A549 treated with AZD9567 at 1 μM for 4 hours (cell line): ENCODE measurements around the gene TMEM184A. TPM values are rescaled to one million over a fixed set of nuclear protein-coding genes. Genes with fewer than 3 reads are reported as not detected.

Source experiments
- total RNA-seq: library from RNA; stranded (reverse); fragments of 200-300 nt; extraction: Qiagen RNA extraction; gene quantifications from 5 replicates; pipeline ENCODE4 v1.2.3, GENCODE V29; 2022; ENCODE audit not compliant: insufficient read depth

The TMEM184A gene
- total RNA-seq: 5.8 to 8.4 TPM (median 8.3 TPM) in 5 replicates

DNA sequence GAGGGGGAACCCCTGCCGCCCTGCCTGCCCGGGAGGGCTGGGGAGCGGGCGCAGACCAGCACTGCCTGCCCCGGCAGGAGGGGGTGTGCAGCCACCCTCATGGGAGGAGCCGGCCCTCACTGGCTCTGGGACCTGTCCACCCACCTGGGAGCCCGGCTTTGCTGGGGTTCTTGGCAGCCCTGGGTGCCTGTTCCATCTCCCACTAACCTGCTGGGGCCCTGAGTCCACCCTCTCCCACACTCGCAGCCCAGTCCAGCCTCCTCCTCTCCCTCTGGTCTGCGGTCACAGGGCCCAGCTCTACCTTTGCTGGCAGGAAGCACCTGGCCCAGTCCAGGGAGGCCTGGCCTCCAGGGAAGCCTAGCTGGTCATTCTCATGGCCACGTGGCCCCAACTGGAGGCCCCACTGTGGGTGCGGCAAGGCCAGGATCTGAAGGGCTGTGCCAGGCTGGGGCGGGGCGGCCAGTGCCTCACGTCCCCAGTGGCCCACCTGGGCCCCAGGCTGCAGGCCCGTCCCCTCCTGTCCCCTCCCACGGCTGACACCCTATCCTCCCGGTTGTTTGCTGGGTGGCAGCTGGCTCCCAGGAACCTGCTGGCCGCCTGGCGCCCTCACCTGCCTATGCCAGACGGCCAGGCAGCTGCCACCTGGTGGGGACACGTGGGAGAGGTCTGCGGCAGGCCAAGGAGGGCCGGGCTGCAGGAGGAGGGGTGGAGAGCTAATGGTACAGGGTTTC, at the start of gene TMEM184A:
Gene TMEM184A, minus strand, starts transcription at position 393 of the 731 bp plus-strand sequence. CDS start 721 bp downstream, outside the sequence.

DNA sequence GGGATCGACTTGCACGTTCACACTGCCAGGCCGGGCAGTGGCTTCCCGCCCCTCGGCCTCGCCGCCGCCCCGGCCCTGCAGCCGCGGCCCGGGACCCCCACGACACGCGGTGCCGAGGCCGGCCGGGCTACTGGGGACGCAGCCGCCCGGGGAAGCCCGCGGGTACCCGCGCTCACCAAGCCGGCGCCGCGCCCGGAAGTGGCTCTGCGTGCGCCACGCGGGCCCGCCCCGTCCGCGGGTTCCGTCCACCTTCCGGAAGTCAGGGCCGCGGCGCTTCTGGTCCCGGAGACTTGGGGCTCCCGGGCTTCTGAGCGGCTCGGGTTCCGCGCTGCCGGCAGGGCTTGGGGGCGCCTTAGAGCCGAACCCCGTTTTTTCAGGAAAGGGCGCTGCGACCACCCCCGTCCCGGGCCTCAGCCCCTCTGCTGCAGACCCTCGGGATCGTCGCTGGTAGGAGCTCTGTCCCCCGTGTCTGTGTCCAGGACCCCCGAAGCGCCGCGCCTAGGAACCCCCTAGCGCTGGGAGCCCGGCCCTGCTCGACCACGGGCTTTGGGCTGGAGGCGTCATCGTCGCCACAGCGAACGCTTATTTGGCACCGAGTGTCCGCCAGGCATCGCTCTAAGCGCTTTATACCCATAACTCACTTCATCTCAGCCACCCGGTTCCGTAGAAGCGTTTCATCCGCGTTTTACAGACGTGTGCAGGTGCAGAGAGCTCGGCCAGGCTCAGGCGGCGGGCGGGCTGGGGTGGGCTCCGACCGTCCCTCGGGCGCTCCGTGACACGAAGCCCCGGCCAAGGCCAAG, 14.0 kb upstream of the TMEM184A start, which contains the start of gene PSMG3:
Gene PSMG3, minus strand, starts transcription at position 200 of the 800 bp plus-strand sequence. CDS start 693 bp downstream, outside the sequence.

DNA sequence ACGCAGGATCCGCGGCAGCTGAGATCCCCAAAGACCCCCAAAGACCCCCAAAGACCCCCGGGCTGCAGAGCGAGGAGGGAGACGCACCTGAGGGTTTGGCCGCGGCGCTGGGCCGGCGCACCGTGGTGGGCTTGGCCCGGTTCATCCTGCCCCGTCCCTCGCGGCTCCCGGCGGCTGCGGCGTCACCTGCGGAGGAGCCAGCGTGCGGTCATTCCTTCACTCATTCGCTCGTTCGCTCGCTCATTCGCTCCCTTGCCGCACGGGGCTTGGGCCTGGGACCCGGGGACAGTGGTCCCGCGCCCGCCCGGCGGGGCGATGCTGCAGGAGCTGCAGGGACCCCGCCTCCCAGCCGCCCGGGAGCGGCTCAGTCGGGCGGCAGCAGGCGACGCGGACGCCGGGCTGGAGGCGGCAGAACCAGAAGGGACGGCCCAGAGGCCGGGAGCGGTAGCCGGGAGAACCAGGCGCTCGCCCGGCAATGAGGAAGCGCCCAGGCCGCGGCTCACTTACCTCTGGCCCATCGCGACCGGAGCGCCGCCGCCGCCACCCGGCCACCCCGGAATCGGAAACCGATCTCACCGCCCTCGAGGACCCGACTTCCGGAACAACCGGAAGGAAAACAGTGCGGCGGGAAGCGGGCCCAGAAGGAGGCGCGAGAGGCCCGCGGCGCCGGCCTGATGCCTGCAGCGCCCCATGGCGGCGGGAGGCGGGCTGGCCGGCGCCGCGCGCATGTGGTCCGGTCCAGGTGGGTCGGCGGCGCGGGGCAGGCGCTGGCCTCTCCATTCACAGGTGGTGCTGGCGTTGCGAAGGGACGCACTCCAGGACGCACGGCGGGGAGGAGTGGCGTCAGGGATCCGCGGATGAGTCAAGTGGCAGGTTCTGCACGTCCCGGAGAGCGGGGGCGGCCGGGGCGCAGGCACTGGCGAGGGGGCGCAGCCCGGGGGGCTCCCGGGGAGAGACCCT, 51.9 kb downstream of the TMEM184A start, which contains the start of gene INTS1:
Gene INTS1, minus strand, starts transcription at position 574 of the 960 bp plus-strand sequence. Its CDS starts 429 bp downstream, at position 145.

Other genes starting within 250 kb of the TMEM184A start
- 20.5 to 33.2 TPM (median 31.2 TPM) in 5 replicates for gene MICALL2, start 96.7 kb downstream of the TMEM184A start, total RNA-seq
- gene INTS1, start 51.8 kb downstream of the TMEM184A start, total RNA-seq: 53.5 to 61.1 TPM (median 58.0 TPM) in 5 replicates
- 29.6 to 76.3 TPM (median 61.9 TPM) in 5 replicates for gene MAFK, start 25.5 kb downstream of the TMEM184A start, total RNA-seq
- 45.3 to 96.7 TPM (median 91.3 TPM) in 5 replicates for gene PSMG3, start 13.8 kb upstream of the TMEM184A start, total RNA-seq
- gene ELFN1, start 114.1 kb upstream of the TMEM184A start, total RNA-seq: 0.30 to 0.38 TPM (median 0.31 TPM) in 4 of 5 replicates, not detected in the other